Left ventricle myocardium inferior (tissue), 1 donor: Measurements from ENCODE around the gene RPEL1. TPM values are rescaled to one million over a fixed set of nuclear protein-coding genes. Genes with fewer than 3 reads are reported as not detected.

Experiments
- DNase-seq: peaks from one replicate; pipeline ENCODE4 v3.0.0-alpha.2; 2020
- H3K27ac ChIP-seq: fragments of 200-600 bp; replicated peaks from 2 replicates; pipeline ENCODE4 v1.8.0; 2021
- H3K27me3 ChIP-seq: fragments of 200-600 bp; 2 replicates; pipeline ENCODE4 v1.8.0; 2021; ENCODE audit warnings: low read depth
- H3K36me3 ChIP-seq: fragments of 200-600 bp; 2 replicates; pipeline ENCODE4 v1.8.0; 2021
- H3K4me1 ChIP-seq: fragments of 200-600 bp; 2 replicates; pipeline ENCODE4 v1.8.0; 2021
- H3K4me3 ChIP-seq: fragments of 200-600 bp; 2 replicates; pipeline ENCODE4 v1.8.0; 2021; ENCODE audit warnings: mild to moderate bottlenecking, moderate library complexity
- H3K9me3 ChIP-seq: fragments of 200-600 bp; replicated peaks from 2 replicates; pipeline ENCODE4 v1.8.0; 2021
- intact Hi-C: fragments of 100-400 bp; cut with micrococcal nuclease; formaldehyde crosslinking; loops from one replicate; pipeline ENCODE4 v1.11.0; 2022
- total RNA-seq: library from RNA; stranded (reverse); fragmentation: NEBNext Ultra II Directional; extraction: Animal tissue kit (Norgen Biotek cat#: 25700); gene quantifications from one replicate; pipeline ENCODE4 v1.2.1, GENCODE V29; 2021
- TF ChIP-seq, protein P1 (sequence below): fragments of 200-600 bp; IDR thresholded peaks from 2 replicates; pipeline ENCODE4 v1.8.0; 2021; ENCODE audit warnings: antibody characterized with exemption, mild to moderate bottlenecking, borderline replicate concordance
- donor health status: DM: no; HTN: yes; CAD: no; lungs with severe emphysema.

RPEL1 gene
- total RNA-seq, 1 donor from 2014 or later = not detected

DNA sequence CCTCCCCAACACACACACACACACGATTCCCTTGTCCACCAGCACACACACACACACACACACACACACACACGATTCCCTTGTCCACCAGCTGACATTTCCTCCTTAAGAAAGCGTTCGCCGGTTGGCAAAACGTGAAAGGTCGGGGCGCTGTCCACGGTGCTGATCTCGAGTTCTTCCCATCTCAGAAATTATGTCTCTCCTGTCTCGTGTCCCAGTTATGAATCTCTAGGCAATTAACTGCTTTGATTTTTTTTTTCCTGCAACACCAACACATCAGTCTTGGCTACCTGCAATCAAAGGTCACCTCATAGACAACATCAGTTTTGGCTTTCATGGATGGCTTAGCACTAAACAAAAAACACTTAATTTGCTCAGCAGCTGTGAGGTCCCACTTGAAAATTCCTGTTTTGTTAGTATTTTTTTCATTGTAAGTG, 33.2 kb downstream of the RPEL1 start:
- no peaks in the 10 kb centered on the region for H3K36me3 ChIP-seq
- H3K4me1 ChIP-seq = peaks cover 16% of the 10 kb centered on the region
- H3K27ac ChIP-seq = no peak overlapping the region
- H3K9me3 ChIP-seq = no peaks in the 10 kb centered on the region
- DNase-seq = peak; percentile 36
- H3K27me3 ChIP-seq = peaks cover 98% of the 10 kb centered on the region
- H3K4me3 ChIP-seq = no peak overlapping the region
- intact Hi-C loops = no loop called here
- TF ChIP-seq, protein P1, sequence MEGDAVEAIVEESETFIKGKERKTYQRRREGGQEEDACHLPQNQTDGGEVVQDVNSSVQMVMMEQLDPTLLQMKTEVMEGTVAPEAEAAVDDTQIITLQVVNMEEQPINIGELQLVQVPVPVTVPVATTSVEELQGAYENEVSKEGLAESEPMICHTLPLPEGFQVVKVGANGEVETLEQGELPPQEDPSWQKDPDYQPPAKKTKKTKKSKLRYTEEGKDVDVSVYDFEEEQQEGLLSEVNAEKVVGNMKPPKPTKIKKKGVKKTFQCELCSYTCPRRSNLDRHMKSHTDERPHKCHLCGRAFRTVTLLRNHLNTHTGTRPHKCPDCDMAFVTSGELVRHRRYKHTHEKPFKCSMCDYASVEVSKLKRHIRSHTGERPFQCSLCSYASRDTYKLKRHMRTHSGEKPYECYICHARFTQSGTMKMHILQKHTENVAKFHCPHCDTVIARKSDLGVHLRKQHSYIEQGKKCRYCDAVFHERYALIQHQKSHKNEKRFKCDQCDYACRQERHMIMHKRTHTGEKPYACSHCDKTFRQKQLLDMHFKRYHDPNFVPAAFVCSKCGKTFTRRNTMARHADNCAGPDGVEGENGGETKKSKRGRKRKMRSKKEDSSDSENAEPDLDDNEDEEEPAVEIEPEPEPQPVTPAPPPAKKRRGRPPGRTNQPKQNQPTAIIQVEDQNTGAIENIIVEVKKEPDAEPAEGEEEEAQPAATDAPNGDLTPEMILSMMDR = no peak

DNA sequence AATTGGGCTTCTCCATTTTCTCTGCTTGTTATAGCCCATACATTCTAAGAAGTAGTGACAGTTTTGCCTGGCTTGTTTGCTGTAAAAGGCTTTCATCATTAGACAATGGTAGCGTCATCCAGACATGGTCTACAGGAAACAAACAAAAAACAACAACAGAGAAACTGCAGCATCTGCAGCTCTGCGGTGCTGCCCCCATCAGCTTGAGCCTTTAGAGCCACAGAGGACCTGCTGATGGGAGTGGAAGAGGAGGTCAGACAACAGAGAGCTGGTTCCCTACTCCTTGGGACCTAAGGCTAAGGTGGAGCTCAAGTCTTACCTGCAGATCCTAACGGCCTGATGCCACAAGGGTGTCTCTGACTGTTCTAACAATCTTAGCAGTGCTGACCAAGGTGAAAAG, 34.3 kb downstream of the RPEL1 start:
- Histone ChIP-seq H3K27me3 (peaks cover 98% of the 10 kb centered on the region), H3K27ac (no peak overlapping the region), H3K36me3 (no peaks in the 10 kb centered on the region), H3K4me1 (peaks cover 16% of the 10 kb centered on the region), H3K9me3 (no peaks in the 10 kb centered on the region), H3K4me3 (no peak overlapping the region)
- intact Hi-C loops = no loop called here
- TF ChIP-seq, protein P1 = no peak
- no peak for DNase-seq

DNA sequence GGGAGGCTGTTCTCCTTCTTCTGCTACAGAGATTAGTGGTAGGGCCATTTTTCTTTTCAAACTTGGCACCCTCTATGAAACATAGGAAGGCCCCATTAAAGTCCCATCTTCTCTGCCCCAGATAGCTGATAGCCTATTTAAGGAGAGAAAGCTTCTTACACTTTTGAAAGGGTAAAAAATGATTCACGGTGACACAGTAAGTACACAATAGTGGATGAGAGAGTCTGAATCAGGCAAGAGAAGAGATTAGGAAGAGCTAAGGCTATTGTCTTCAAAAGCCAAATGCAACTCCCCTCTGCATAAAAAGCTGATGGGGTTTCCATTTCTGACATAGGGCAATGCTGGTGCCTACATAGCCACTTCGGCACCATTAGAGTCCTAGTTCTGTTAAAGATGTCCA, 34.8 kb downstream of the RPEL1 start:
- Histone ChIP-seq H3K27me3 (peaks cover 98% of the 10 kb centered on the region), H3K27ac (no peak overlapping the region), H3K4me3 (no peak overlapping the region), H3K36me3 (no peaks in the 10 kb centered on the region), H3K9me3 (no peaks in the 10 kb centered on the region), H3K4me1 (peaks cover 16% of the 10 kb centered on the region)
- no peak for DNase-seq
- intact Hi-C loops = no loop called here
- TF ChIP-seq, protein P1 = no peak

DNA sequence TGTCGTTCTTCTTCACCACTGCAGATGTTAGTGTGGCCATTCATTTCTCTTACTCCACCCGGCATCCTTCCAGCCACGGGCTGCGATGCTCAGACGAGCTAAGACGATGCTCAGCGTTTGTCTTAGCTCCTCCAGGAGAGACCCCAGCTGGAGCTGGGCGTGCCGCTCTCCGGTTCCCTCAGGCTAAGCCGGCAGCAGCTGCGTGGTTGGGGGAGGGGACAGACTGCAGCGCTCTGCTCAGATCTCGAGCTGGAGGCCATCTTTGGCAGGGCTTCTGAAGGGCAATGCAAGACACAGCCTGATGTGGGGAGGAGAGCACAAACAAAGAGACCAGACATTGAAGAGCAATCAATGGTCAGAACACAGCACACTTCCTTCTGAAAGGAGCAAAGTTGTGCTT, 36.1 kb downstream of the RPEL1 start:
- no peak overlapping the region for H3K27ac ChIP-seq
- intact Hi-C loops = no loop called here
- no peaks in the 10 kb centered on the region for H3K36me3 ChIP-seq
- H3K9me3 ChIP-seq = no peaks in the 10 kb centered on the region
- no peak for DNase-seq
- H3K4me3 ChIP-seq = no peak overlapping the region
- H3K27me3 ChIP-seq = peaks cover 98% of the 10 kb centered on the region
- peaks cover 13% of the 10 kb centered on the region for H3K4me1 ChIP-seq
- TF ChIP-seq, protein P1 = no peak

DNA sequence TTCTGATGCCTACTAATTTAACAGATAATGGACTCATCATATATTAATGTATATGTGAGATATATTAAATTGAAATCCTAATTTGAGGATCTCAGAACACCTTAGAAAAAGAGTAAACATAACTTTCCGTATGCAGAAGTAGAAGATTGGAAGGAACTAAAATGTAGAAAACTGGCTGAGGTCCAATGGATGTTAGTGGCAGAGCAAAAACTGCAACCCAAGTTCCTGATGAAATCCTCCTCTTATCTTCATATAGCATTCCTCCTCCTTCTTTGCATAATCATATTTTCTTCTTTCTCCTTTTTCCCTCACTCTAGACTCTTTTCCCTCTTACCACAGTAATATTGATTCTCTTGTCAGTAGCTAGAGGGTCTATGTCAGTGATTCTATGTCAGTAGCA, 37.3 kb downstream of the RPEL1 start:
- TF ChIP-seq, protein P1 = no peak
- peaks cover 98% of the 10 kb centered on the region for H3K27me3 ChIP-seq
- no peak overlapping the region for H3K27ac ChIP-seq
- no peaks in the 10 kb centered on the region for H3K36me3 ChIP-seq
- H3K9me3 ChIP-seq = no peaks in the 10 kb centered on the region
- H3K4me1 ChIP-seq = peaks cover under 1% of the 10 kb centered on the region
- DNase-seq = no peak
- intact Hi-C loops = no loop called here
- no peak overlapping the region for H3K4me3 ChIP-seq

DNA sequence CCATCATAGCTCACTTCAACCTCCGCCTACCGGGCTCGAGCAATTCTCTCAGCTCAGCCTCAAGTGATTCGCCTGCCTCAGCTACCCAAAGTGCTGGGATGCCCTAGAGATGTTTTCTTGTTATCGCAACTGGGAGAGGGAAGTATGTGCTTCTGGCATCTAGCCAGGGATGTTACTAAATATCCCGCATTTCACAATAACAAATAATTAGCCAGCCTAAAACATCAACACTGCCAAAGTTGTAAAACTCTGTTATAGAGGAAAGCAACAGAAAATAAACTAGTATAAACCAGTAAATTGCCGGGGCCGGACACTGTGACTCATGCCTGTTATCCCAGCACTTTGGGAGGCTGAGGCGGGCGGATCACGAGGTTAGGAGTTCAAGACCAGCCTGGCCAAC, 38.5 kb downstream of the RPEL1 start:
- no peak for DNase-seq
- Histone ChIP-seq H3K36me3 (no peaks in the 10 kb centered on the region), H3K9me3 (no peaks in the 10 kb centered on the region), H3K27ac (no peak overlapping the region), H3K27me3 (peaks cover 98% of the 10 kb centered on the region), H3K4me3 (no peak overlapping the region), H3K4me1 (no peaks in the 10 kb centered on the region)
- TF ChIP-seq, protein P1 = no peak
- intact Hi-C loops = no loop called here
